NCI-H2029 treated with DMSO at 0.1 percent for 48 hours (cell line): ENCODE results near the gene TRIM17.
"Not testable (repeated sequence)": the region's sequence is repeated elsewhere in the genome, so short reads cannot be mapped to it uniquely, and the experiment has no call there.

Experiments
- DNase-seq: peaks from one replicate; lab custom pipeline; 2025; lab: John Stamatoyannopoulos, UW

Gene TRIM17

GRCh38 chr1:228448372-228448771, 31.7 kb upstream of the TRIM17 start:
- no peak for DNase-seq

GRCh38 chr1:228446852-228447251, 30.2 kb upstream of the TRIM17 start:
- DNase-seq = no peak

GRCh38 chr1:228445843-228446650, 29.4 kb upstream of the TRIM17 start:
- DNase-seq = no peak

DNA sequence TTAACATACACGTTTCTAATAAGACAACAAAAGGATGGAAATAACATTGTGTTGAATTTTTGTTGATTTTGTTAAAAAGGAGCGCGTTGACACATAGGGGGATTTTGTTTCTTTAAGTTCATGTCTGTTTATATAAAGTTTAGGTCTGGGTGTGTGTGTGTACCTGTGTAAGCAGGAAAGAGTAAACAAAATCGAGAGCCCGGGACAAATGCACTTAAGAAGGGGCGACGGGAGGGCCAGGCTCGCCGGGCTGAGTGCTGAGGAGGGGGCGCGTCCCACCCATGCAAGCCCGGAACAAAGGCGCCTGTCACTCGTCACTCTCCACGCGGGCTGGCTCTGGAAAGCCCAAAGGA, 28.8 kb upstream of the TRIM17 start:
- no peak for DNase-seq

DNA sequence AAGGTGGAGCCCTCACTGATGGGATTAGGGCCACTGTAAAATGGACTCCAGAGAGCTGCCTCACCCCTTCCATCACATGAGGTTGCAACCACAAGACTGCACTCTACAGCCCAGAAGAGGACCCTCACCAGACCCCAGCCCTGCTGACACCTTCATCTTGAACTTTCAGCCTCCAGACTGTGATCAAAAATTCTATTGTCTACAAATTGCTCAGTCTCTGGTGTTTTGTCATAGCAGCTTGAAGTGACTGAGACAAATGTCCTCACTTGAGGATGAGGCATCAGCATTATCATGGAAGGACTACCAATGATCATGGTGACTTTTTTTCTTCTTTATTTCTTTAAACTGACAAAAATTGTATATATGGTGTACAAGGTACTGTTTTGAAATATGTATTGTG, 26.7 kb upstream of the TRIM17 start:
- DNase-seq = no peak

GRCh38 chr1:228440761-228441500, 24.3 kb upstream of the TRIM17 start:
- DNase-seq = no peak

- no peak for DNase-seq
Measured at GRCh38 chr1:228438266-228438665, 21.6 kb upstream of the TRIM17 start.

GRCh38 chr1:228437424-228437962, 20.8 kb upstream of the TRIM17 start:
- no peak for DNase-seq

DNA sequence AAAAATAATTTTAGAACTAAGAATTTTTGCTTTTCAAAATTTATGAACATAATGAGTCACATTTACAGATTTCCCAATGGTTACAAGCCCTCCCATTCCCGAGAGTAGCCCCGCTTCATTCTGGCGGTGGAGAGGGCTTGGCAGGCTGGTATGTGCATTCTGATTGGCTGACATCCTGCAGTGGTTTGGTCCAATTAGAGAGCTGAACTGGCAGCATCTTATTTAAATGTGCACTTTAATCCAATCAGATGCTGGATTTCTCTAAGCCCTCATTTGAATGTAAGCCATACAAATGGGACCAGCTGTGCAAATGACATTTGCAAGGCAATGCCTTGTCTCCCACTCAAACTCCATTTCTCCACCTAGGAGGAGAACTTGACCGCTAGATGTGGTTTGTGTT, 18.0 kb upstream of the TRIM17 start:
- DNase-seq = no peak

DNA sequence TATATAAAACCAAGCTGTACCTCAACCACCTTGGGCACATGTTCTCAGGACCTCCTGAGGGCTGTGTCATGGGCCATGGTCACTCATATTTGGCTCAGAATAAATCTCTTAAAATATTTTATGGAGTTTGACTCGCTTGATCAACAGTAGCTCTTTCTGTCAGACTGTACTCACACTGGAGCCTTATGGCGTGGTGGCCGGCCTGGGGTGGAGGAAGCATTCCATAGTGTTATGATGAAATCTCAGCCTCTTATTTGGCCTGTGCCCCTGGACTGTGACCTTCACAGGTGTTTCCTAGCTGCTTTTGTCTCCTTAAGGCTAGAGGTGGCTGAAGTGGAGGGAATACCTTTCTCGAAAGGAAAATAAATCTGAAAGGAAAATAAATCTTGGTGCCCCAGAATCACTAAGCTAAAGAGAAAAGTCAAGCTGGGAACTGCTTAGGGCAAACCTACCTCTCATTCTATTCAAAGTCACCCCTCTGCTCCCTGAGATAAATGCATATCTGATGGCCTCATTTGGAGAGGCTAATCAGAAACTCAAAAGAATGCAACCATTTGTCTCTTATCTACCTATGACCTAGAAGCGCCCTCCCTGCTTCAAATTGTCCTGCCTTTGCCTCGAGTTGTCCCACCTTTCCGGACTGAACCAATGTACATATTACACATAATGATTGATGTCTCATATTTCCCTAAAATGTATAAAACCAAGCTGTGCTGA, 16.8 kb upstream of the TRIM17 start:
- DNase-seq = not testable (repeated sequence)

GRCh38 chr1:228430243-228430642, 13.6 kb upstream of the TRIM17 start:
- DNase-seq = no peak

DNA sequence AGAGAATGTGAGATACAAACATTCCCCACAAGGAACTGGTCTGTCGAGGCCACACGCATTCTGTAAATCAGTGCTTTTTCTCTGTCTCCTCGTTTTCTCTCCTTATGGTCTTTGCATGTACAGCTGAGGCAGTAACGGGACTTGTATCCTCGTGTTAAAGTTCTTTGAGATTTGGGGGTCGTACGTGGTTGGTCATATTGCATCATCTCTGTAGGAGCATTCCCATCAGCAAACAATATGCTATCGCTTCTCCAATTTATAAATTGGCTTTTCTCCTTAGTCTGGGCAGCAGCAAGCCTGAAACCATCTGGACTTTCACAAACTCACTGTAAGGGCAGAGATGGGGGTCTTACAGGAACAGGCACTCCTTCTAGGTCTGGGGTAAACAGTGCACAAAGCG, 13.0 kb upstream of the TRIM17 start:
- no peak for DNase-seq

- no peak for DNase-seq
Measured at GRCh38 chr1:228429007-228429406, 12.3 kb upstream of the TRIM17 start.

DNA sequence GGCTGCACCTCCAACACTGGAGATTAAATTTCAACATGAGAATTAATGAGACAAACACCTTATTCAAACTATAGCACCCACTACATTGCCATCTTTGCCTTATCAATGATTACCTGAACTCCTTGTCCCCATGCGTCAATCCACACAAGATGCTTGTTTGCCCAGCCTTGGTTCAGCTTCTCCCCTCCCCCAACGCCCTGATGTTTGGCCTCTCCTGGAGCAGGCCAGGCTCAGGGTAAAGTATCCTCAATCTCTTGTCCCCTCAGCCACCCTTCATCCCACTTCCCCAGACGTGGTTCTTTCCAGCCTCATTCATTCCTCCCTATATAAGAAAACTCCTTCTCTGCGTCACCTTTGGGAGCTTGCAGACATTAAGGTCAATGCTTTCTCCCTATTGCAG, 11.8 kb upstream of the TRIM17 start:
- DNase-seq = no peak

DNA sequence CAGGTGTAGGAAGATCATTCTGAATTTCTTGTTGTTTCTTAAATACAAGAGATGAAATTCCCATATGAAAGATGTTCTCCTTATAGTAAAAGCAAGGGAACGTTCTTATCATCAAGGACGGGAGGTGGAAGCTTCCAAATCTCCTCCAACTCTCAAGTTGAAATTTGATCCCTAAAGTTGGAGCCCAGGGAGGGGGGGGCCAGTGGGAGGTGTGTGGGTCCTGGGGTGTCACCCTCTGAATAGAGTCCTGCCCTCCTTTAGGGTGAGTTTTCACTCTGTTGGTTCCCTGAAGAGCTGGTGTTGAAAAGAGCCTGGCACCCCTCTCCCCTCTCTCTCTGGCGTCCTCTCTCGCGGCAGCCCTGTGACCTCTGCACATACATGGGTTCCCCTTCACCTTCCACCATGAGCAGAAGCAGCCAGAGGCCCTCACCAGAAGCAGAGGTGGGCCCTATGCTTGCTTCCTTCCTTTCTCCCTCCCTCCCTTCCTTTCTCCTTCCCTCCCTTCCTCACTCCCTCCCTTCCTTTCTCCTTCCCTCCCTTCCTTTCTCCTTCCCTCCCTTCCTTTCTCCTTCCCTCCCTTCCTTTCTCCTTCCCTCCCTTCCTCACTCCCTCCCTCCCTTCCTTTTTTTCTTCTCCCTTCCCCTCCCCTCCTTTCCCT, 10.0 kb upstream of the TRIM17 start:
- DNase-seq = no peak

- DNase-seq = no peak
Measured at GRCh38 chr1:228424685-228425660, 8.3 kb upstream of the TRIM17 start.

GRCh38 chr1:228423404-228424053, 6.9 kb upstream of the TRIM17 start:
- DNase-seq = no peak

GRCh38 chr1:228420968-228421826, 4.5 kb upstream of the TRIM17 start:
- DNase-seq = no peak

- no peak for DNase-seq
Measured at GRCh38 chr1:228417483-228418203, 982 bp upstream of the TRIM17 start.
